Neural cell (in vitro differentiated cells): ENCODE results near the gene C17orf75. TPM values are rescaled to one million over a fixed set of nuclear protein-coding genes. Genes with fewer than 3 reads are reported as not detected.
"Not testable (repeated sequence)": the region's sequence is repeated elsewhere in the genome, so short reads cannot be mapped to it uniquely, and the experiment has no call there.

Experiments used
- H2AFZ ChIP-seq: fragments of 200-600, 300-800 bp; sonication (generic), shearing (Covaris generic); 2 replicates; pipeline ENCODE4 v1.6.0; 2014; ENCODE audit warnings: low read depth, mild to moderate bottlenecking, antibody characterized with exemption, low read length, moderate library complexity
- H3F3A ChIP-seq: fragments of 200-600 bp; shearing (Covaris generic); 2 replicates; pipeline ENCODE4 v1.6.1; 2016; ENCODE audit warnings: mild to moderate bottlenecking, moderate library complexity, mixed read lengths, antibody characterized with exemption, low read length; ENCODE audit not compliant: insufficient read depth, poor library complexity, severe bottlenecking
- H3K27ac ChIP-seq: fragments of 200-600, 300-800 bp; sonication (generic), shearing (Covaris generic); 2 replicates; pipeline ENCODE4 v1.5.1; 2014; ENCODE audit warnings: mild to moderate bottlenecking, low read length, moderate library complexity
- H3K27me3 ChIP-seq: fragments of 300-800, 200-600 bp; sonication (generic), shearing (Covaris generic); 2 replicates; pipeline ENCODE4 v1.6.0; 2014; ENCODE audit warnings: mild to moderate bottlenecking, low read depth, low read length, moderate library complexity; ENCODE audit not compliant: insufficient read depth
- H3K36me3 ChIP-seq: fragments of 300-800, 200-600 bp; sonication (generic), shearing (Covaris generic); 2 replicates; pipeline ENCODE4 v1.5.1; 2014; ENCODE audit warnings: mild to moderate bottlenecking, antibody characterized with exemption, low read length, moderate library complexity; ENCODE audit not compliant: insufficient read depth
- H3K4me2 ChIP-seq: fragments of 300-800, 200-600 bp; sonication (generic), shearing (Covaris generic); 2 replicates; pipeline ENCODE4 v1.6.0; 2014; ENCODE audit warnings: mild to moderate bottlenecking, low read length
- H3K4me3 ChIP-seq: fragments of 300-800, 200-600 bp; sonication (generic), shearing (Covaris generic); 2 replicates; pipeline ENCODE4 v1.5.1; 2014; ENCODE audit warnings: mild to moderate bottlenecking, low read length, moderate library complexity
- H3K79me2 ChIP-seq: fragments of 200-600 bp; shearing (Covaris generic); replicated peaks from 2 replicates; pipeline ENCODE4 v1.6.0; 2014; ENCODE audit warnings: mild to moderate bottlenecking, low read length, moderate library complexity; ENCODE audit not compliant: insufficient read depth
- H3K9ac ChIP-seq: fragments of 300-800, 200-600 bp; sonication (generic), shearing (Covaris generic); 2 replicates; pipeline ENCODE4 v1.6.1; 2016; ENCODE audit warnings: mild to moderate bottlenecking, low read length, mixed read lengths
- H3K9me2 ChIP-seq: fragments of 200-600 bp; shearing (Covaris generic); 2 replicates; pipeline ENCODE4 v1.6.1; 2016; ENCODE audit warnings: mild to moderate bottlenecking, low read length, mixed read lengths; ENCODE audit not compliant: insufficient read depth
- H3K9me3 ChIP-seq: fragments of 200-600, 300-800 bp; sonication (generic), shearing (Covaris generic); 2 replicates; pipeline ENCODE4 v1.6.1; 2016; ENCODE audit warnings: mild to moderate bottlenecking, mixed run types, low read length, moderate library complexity, mixed read lengths
- H4K20me1 ChIP-seq: fragments of 200-600 bp; shearing (Covaris generic); 2 replicates; pipeline ENCODE4 v1.6.1; 2016; ENCODE audit warnings: mild to moderate bottlenecking, mixed run types; ENCODE audit not compliant: insufficient read depth
- CTCF ChIP-seq: fragments of 450-650 bp; IDR thresholded peaks from 2 replicates; pipeline ENCODE4 v1.5.1; 2014; ENCODE audit warnings: antibody characterized with exemption, mild to moderate bottlenecking, moderate library complexity; ENCODE audit not compliant: poor library complexity, severe bottlenecking
- EP300 ChIP-seq: fragments of 450-650 bp; conservative IDR thresholded peaks from 2 replicates; pipeline ENCODE4 v1.6.1; 2014; ENCODE audit warnings: antibody characterized with exemption, mild to moderate bottlenecking, moderate library complexity; ENCODE audit not compliant: poor library complexity, severe bottlenecking
- EZH2 ChIP-seq: fragments of 200-600, 300-800 bp; shearing (Covaris generic), sonication (generic); IDR thresholded peaks from 2 replicates; pipeline ENCODE4 v1.6.1; 2014; ENCODE audit warnings: antibody characterized with exemption, low read length, borderline replicate concordance, mild to moderate bottlenecking; ENCODE audit not compliant: insufficient read depth, poor library complexity, severe bottlenecking
- MXI1 ChIP-seq: fragments of 450-650 bp; conservative IDR thresholded peaks from 2 replicates; pipeline ENCODE4 v1.6.1; 2014; ENCODE audit warnings: antibody characterized with exemption, mild to moderate bottlenecking; ENCODE audit not compliant: poor library complexity, severe bottlenecking
- POLR2AphosphoS5 ChIP-seq: IDR thresholded peaks from 2 replicates; pipeline ENCODE4 v1.6.1; 2012
- RAD21 ChIP-seq: fragments of 450-650 bp; conservative IDR thresholded peaks from 2 replicates; pipeline ENCODE4 v1.6.1; 2014; ENCODE audit warnings: antibody characterized with exemption, mild to moderate bottlenecking, moderate library complexity
- REST ChIP-seq: IDR thresholded peaks from 2 replicates; pipeline ENCODE4 v1.6.1; 2012; ENCODE audit warnings: borderline replicate concordance
- SMC3 ChIP-seq: fragments of 450-650 bp; conservative IDR thresholded peaks from 2 replicates; pipeline ENCODE4 v1.6.1; 2014; ENCODE audit warnings: antibody characterized with exemption, mild to moderate bottlenecking, moderate library complexity; ENCODE audit not compliant: poor library complexity
- TAF1 ChIP-seq: IDR thresholded peaks from 2 replicates; pipeline ENCODE4 v1.6.1; 2012; ENCODE audit warnings: low read depth
- polyA plus RNA-seq: library from polyadenylated mRNA; depleted of rRNA; stranded (reverse); fragments of >200 nt; gene quantifications from 2 replicates; pipeline ENCODE4 v1.2.3, GENCODE V29; 2014

C17orf75 gene
- polyA plus RNA-seq, 1 donor from 2014 or later: 77.0 TPM

DNA sequence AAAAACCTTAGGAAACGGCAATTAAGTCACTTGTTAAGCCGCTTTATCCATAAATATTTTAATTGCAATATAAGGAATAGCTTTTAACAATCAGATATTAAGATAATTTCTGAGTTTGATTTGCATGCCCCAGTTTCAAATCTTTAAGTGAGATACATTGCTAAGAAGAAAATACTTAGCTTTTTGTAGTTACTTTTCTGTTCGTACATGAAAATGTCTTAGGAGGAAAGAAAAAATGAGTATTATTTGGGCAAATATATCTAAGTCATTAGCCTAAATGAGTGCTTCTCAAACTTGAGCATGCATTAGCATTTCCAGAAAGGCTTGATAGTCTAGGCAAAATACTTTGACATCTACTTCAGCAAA, 14.4 kb upstream of the C17orf75 start:
- H3K27me3 ChIP-seq: no peaks in the 10 kb centered on the region
- no peak overlapping the region for H2AFZ ChIP-seq
- no peaks in the 10 kb centered on the region for H3K9me2 ChIP-seq
- peaks cover 71% of the 10 kb centered on the region for H3K79me2 ChIP-seq
- H3K4me2 ChIP-seq: no peak overlapping the region
- no peaks in the 10 kb centered on the region for H3K9me3 ChIP-seq
- H4K20me1 ChIP-seq: peaks cover 8% of the 10 kb centered on the region
- no peak for TF ChIP-seq TAF1
- no peak for TF ChIP-seq CTCF
- TF ChIP-seq RAD21: no peak
- no peak for TF ChIP-seq MXI1
- TF ChIP-seq POLR2AphosphoS5: no peak
- TF ChIP-seq EP300: no peak
- TF ChIP-seq REST: no peak
- TF ChIP-seq SMC3: no peak
- no peak for TF ChIP-seq EZH2
- H3F3A ChIP-seq: no peaks in the 10 kb centered on the region
- no peak overlapping the region for H3K4me3 ChIP-seq
- peaks cover 11% of the 10 kb centered on the region for H3K36me3 ChIP-seq
- H3K9ac ChIP-seq: no peak overlapping the region
- H3K27ac ChIP-seq: no peak overlapping the region

DNA sequence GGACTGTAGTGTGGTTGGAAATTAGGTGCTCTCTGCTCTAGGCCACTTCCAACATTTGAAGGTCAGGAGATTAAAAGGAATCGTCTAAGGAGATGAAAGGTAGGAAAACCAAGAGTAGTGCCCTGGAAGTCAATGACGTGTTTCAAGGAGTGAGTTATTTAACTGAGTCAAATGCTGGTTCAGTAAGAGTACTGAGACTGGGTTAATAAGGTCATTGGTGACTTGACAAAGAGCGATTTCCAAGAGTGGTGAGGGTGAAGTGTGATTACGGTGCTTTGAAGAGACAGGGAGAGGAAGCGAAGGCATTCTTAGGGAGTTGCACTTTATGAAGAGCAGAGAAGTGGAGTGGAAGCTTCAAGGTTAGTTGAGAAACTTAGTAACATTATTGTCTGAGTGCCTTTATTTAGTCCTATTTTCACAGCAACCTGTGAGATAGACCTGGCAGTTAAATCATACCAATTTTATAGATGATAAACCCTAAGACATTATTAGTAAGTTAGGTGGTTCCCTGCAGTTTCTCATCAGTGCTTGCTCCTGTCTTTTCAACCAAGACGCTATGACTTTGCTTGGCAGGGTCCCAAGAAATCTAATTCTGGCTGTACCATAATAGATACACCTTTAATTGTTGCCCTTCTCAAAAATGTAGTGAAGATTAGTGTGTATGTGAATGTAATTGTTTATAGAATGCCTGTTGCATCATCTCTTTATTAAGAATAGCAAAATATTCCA, 13.8 kb upstream of the C17orf75 start:
- no peak overlapping the region for H3K4me2 ChIP-seq
- H3F3A ChIP-seq: peaks cover under 1% of the 10 kb centered on the region
- no peak overlapping the region for H3K27ac ChIP-seq
- H3K9me3 ChIP-seq: no peaks in the 10 kb centered on the region
- H3K9me2 ChIP-seq: no peaks in the 10 kb centered on the region
- H3K27me3 ChIP-seq: no peaks in the 10 kb centered on the region
- peaks cover 73% of the 10 kb centered on the region for H3K79me2 ChIP-seq
- TF ChIP-seq TAF1 (no peak), MXI1 (no peak), CTCF (no peak), EP300 (no peak), POLR2AphosphoS5 (no peak)
- peaks cover 9% of the 10 kb centered on the region for H3K36me3 ChIP-seq
- H2AFZ ChIP-seq: no peak overlapping the region
- no peak overlapping the region for H3K9ac ChIP-seq
- H4K20me1 ChIP-seq: peaks cover 8% of the 10 kb centered on the region
- H3K4me3 ChIP-seq: peak overlapping the region; percentile 16

- H3K4me2 ChIP-seq, H2AFZ ChIP-seq, H3K9ac ChIP-seq, H3K27ac ChIP-seq, H3K9me2 ChIP-seq, H3K9me3 ChIP-seq, H4K20me1 ChIP-seq, H3K27me3 ChIP-seq, H3F3A ChIP-seq, H3K36me3 ChIP-seq: not testable (repeated sequence)
- H3K79me2 ChIP-seq: peaks cover 70% of the 10 kb centered on the region
- H3K4me3 ChIP-seq: peak overlapping the region; percentile 92
Observed at GRCh38 chr17:32352734-32353133, 10.8 kb upstream of the C17orf75 start.
